ENCODE measurements around the gene RGS5. TPM values are rescaled to one million over a fixed set of nuclear protein-coding genes. Genes with fewer than 3 reads are reported as not detected.

Gene RGS5
- total and polyA plus RNA-seq, 2 experiments from 2014 or later, result 224 to 245 TPM

- Histone ChIP-seq H3K4me3 (no peak overlapping the region), H3K27ac (no peak overlapping the region), H3K36me3 (no peaks in the 10 kb centered on the region), H3K9me3 (ENCODE audit: low read depth) (no peaks in the 10 kb centered on the region), H3K27me3 (no peaks in the 10 kb centered on the region), H3K4me1 (ENCODE audit: low read depth) (peaks cover 29% of the 10 kb centered on the region)
- DNase-seq (ENCODE audit: low read depth in 1 of 2, low spot score in 1 of 2), result no peak
- TF ChIP-seq CTCF (IDR thresholded peaks at IDR 0.05; ENCODE audit: low read depth, low read length), result no peak
These were observed 2.8 kb upstream of the RGS5 start for GRCh38 chr1:163205513-163205912.

- H3K4me1 ChIP-seq (ENCODE audit: low read depth), result peaks cover 40% of the 10 kb centered on the region
- no peak for DNase-seq (ENCODE audit: low read depth in 1 of 2, low spot score in 1 of 2)
- no peak for TF ChIP-seq CTCF (IDR thresholded peaks at IDR 0.05; ENCODE audit: low read depth, low read length)
- H3K27ac ChIP-seq, result peak overlapping the region; percentile 98
- H3K27me3 ChIP-seq, result no peaks in the 10 kb centered on the region
- no peaks in the 10 kb centered on the region for H3K36me3 ChIP-seq
- no peaks in the 10 kb centered on the region for H3K9me3 ChIP-seq (ENCODE audit: low read depth)
- H3K4me3 ChIP-seq, result peak overlapping the region; percentile 2
These were observed 845 bp upstream of the RGS5 start for GRCh38 chr1:163203561-163203960.

DNA sequence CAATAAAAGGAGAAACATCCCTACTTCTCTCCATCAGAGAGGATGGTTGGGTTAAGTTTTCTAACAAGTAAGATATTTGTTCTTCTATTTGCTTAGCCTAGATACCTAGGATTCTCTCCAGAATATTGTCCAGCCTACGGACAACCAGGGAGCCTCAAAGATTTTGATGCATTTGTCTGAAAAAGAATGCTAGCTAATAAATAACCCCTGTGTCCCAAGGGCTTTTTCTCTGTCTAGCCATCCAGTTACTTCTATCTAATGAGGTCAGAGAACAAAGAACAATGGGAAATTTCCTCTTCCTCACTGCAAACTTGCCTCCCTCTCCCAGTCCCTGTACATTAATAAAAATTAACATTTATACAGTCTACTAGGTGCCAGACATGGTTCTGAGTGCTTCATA, 810 bp downstream of the RGS5 start:
- no peak for DNase-seq (ENCODE audit: low read depth in 1 of 2, low spot score in 1 of 2)
- H3K27ac ChIP-seq, result peak overlapping the region; percentile 98
- H3K4me3 ChIP-seq, result peak overlapping the region; percentile 33
- TF ChIP-seq CTCF (IDR thresholded peaks at IDR 0.05; ENCODE audit: low read depth, low read length), result no peak
- no peaks in the 10 kb centered on the region for H3K36me3 ChIP-seq
- no peaks in the 10 kb centered on the region for H3K27me3 ChIP-seq
- peaks cover 46% of the 10 kb centered on the region for H3K4me1 ChIP-seq (ENCODE audit: low read depth)
- no peaks in the 10 kb centered on the region for H3K9me3 ChIP-seq (ENCODE audit: low read depth)

GRCh38 chr1:163197022-163197421, 5.7 kb downstream of the RGS5 start:
- no peak for TF ChIP-seq CTCF (IDR thresholded peaks at IDR 0.05; ENCODE audit: low read depth, low read length)
- DNase-seq (ENCODE audit: low read depth in 1 of 2, low spot score in 1 of 2), result peak in 1 of 2 donors; percentile 30
- Histone ChIP-seq H3K4me1 (ENCODE audit: low read depth) (peaks cover 59% of the 10 kb centered on the region), H3K27ac (peak overlapping the region; percentile 75), H3K4me3 (no peak overlapping the region), H3K27me3 (no peaks in the 10 kb centered on the region), H3K36me3 (no peaks in the 10 kb centered on the region), H3K9me3 (ENCODE audit: low read depth) (no peaks in the 10 kb centered on the region)

DNA sequence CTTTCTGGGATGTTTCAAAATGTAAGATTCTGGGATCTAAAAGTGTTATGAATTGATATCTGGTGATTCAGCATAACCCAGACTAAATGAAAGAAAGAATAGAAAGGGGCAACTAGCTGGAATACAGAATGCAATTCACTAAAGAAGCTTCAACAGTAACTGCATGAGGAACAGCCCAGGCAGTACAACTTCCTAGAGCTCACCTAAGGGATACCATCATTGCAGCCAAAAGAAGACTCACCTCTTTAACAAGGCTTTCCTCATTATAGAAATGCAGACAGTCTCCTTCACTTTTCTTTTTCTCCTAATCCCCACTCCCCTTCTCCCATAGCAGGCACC, 6.3 kb downstream of the RGS5 start:
- Histone ChIP-seq H3K27me3 (no peaks in the 10 kb centered on the region), H3K27ac (peak overlapping the region; percentile 75), H3K36me3 (no peaks in the 10 kb centered on the region), H3K4me3 (no peak overlapping the region), H3K9me3 (ENCODE audit: low read depth) (no peaks in the 10 kb centered on the region), H3K4me1 (ENCODE audit: low read depth) (peaks cover 53% of the 10 kb centered on the region)
- no peak for TF ChIP-seq CTCF (IDR thresholded peaks at IDR 0.05; ENCODE audit: low read depth, low read length)
- peak in 1 of 2 donors; percentile 27 for DNase-seq (ENCODE audit: low read depth in 1 of 2, low spot score in 1 of 2)
